ENCODE results near the gene PDP2. TPM values are rescaled to one million over a fixed set of nuclear protein-coding genes. Genes with fewer than 3 reads are reported as not detected.

Gene PDP2
- total and polyA plus RNA-seq, 7 donors: 2.6 to 8.3 (median 5.1) TPM

DNA sequence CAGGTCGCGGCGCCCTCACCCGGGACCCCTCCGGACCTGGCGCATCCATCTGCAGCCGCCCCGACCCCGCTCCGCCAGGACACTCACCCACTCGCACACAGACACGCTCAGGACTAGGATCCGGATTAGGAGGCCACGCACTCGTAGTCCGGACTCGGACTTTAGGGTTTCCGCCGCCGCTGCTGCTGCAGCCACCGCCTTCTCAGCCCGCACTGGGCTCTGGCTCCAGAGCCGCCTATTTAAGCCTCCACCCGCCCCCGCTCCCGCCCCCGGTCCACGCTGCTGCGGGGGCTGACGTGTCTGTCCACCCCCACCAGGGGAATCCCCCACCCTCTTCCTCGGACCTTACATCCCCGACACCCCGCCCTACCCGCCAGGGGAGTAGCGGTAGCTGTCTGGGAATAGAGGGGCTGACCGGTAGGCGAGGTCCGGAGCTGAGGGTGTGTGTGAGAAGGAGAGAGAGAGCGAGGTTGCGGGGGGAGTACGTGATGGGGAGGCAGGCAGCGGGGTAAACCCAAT is 45.1 kb downstream of the PDP2 start, which contains the start of gene RRAD:
TSS of gene RRAD (minus strand) at position 214 of the 519 bp plus-strand sequence. CDS start 356 bp downstream, outside the sequence.
- Histone ChIP-seq H3K4me3 (peak within 1 kb of the TSS; percentile 51 to 85 (median 58)), H3K4me1 (peaks cover 0 to 58% (median 48%) of the 10 kb centered on the region in 4 donors), H3K27ac (peak within 1 kb of the TSS; percentile 81 to 96 (median 90)), H3K27me3 (no peaks in the 10 kb centered on the region), H3K9me3 (no peaks in the 10 kb centered on the region), H3K36me3 (peaks cover 0 to 11% (median 7%) of the 10 kb centered on the region in 4 donors)
- WGBS, 2 donors: 7 to 9% methylated on average over 42 of the region's 42 CpGs
- peak; percentile 77 for DNase-seq
- TF ChIP-seq POLR2AphosphoS5 (IDR thresholded peaks at IDR 0.05): peak in 3 of 4 donors; percentile 77 to 84 (median 84)
- no peak for TF ChIP-seq EP300 (IDR thresholded peaks at IDR 0.05)
- peak in 1 of 2 donors; percentile 30 for TF ChIP-seq POLR2A (IDR thresholded peaks at IDR 0.05)
- TF ChIP-seq, protein P1, sequence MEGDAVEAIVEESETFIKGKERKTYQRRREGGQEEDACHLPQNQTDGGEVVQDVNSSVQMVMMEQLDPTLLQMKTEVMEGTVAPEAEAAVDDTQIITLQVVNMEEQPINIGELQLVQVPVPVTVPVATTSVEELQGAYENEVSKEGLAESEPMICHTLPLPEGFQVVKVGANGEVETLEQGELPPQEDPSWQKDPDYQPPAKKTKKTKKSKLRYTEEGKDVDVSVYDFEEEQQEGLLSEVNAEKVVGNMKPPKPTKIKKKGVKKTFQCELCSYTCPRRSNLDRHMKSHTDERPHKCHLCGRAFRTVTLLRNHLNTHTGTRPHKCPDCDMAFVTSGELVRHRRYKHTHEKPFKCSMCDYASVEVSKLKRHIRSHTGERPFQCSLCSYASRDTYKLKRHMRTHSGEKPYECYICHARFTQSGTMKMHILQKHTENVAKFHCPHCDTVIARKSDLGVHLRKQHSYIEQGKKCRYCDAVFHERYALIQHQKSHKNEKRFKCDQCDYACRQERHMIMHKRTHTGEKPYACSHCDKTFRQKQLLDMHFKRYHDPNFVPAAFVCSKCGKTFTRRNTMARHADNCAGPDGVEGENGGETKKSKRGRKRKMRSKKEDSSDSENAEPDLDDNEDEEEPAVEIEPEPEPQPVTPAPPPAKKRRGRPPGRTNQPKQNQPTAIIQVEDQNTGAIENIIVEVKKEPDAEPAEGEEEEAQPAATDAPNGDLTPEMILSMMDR (IDR thresholded peaks at IDR 0.05): peak in 1 of 4 experiments; percentile 17
- intact Hi-C loops (cut with DNase I): loop anchor here (1.0 kb wide), 1 partner anchor 27 kb away; no protein-coding TSS in a partner anchor

DNA sequence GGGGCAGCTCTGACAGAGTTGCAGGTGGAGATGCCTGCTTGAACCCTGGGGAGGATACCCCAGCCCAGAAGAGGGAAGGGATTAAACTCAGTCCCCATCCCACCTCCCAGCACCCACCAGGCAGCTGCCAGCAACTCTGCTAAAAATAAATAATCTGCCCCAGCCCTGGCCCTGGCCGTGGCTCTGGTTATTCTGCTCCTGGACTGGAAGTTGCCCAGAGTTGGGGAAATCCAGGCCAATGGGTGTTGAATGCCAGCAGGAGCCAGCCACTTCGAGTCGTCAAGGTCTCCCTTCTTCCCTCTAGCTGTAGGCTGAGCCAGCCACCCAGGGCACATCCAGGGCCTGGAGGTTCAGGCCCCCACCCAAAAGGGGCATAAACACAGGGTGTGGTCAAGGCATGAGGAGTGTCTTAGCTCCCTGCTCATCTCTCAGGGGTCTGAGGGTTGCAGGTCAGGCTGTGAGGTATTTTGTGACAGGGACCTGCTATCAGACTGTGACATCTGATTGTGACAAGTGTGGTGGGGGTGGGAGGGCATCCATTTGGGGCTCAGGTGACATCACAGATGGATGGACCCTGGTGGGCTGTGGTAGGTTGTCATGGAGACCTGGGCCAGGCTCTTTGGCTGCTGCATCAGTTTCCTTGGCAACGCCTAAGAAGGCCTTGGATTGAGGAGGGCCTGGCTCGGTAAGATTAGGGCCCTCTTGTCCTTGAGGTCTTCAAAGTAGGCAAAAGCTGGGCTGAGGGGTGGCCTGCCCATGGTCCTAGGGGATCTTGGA is 46.0 kb downstream of the PDP2 start:
- H3K27me3 ChIP-seq: no peaks in the 10 kb centered on the region
- peak; percentile 77 for DNase-seq
- H3K9me3 ChIP-seq: no peaks in the 10 kb centered on the region
- peak overlapping the region in 1 of 4 donors; percentile 85 for H3K4me3 ChIP-seq
- peak overlapping the region; percentile 81 to 96 (median 90) for H3K27ac ChIP-seq
- intact Hi-C loops (cut with DNase I): no loop called here
- H3K36me3 ChIP-seq: peaks cover 0 to 8% (median 6%) of the 10 kb centered on the region in 4 donors
- peaks cover 0 to 52% (median 48%) of the 10 kb centered on the region in 4 donors for H3K4me1 ChIP-seq
- WGBS, 2 donors: 76 to 77% methylated on average over 5 of the region's 5 CpGs
- TF ChIP-seq POLR2A (IDR thresholded peaks at IDR 0.05) (no peak), POLR2AphosphoS5 (IDR thresholded peaks at IDR 0.05) (no peak), EP300 (IDR thresholded peaks at IDR 0.05) (no peak)
- TF ChIP-seq, protein P1 (IDR thresholded peaks at IDR 0.05): no peak

- Histone ChIP-seq H3K4me1 (peaks cover 0 to 52% (median 48%) of the 10 kb centered on the region in 4 donors), H3K27ac (peak overlapping the region; percentile 81 to 96 (median 90)), H3K27me3 (no peaks in the 10 kb centered on the region), H3K4me3 (no peak overlapping the region), H3K36me3 (peaks cover 0 to 6% (median under 1%) of the 10 kb centered on the region in 4 donors), H3K9me3 (no peaks in the 10 kb centered on the region)
- 61 to 72% methylated on average over 3 of the region's 3 CpGs for WGBS, 2 donors
- TF ChIP-seq EP300 (IDR thresholded peaks at IDR 0.05): no peak
- DNase-seq: no peak
- intact Hi-C loops (cut with DNase I): no loop called here
These were observed 46.7 kb downstream of the PDP2 start for GRCh38 chr16:66926961-66927436.

GRCh38 chr16:66927918-66928649 is 47.8 kb downstream of the PDP2 start:
- WGBS, 2 donors: 93 to 96% methylated on average over 8 of the region's 8 CpGs
- H3K27ac ChIP-seq: peak overlapping the region in 1 of 4 donors; percentile 14
- no peaks in the 10 kb centered on the region for H3K27me3 ChIP-seq
- no peaks in the 10 kb centered on the region for H3K9me3 ChIP-seq
- TF ChIP-seq EP300 (IDR thresholded peaks at IDR 0.05): no peak
- TF ChIP-seq, protein P1 (IDR thresholded peaks at IDR 0.05): no peak
- no peak for TF ChIP-seq POLR2A (IDR thresholded peaks at IDR 0.05)
- no peak for TF ChIP-seq POLR2AphosphoS5 (IDR thresholded peaks at IDR 0.05)
- no peak for DNase-seq
- no peak overlapping the region for H3K4me3 ChIP-seq
- intact Hi-C loops (cut with DNase I): loop anchor here (1.0 kb wide), 1 partner anchor 33 kb away; no protein-coding TSS in a partner anchor
- peaks cover 0 to 12% (median 0%) of the 10 kb centered on the region in 4 donors for H3K36me3 ChIP-seq
- peaks cover 0 to 54% (median 44%) of the 10 kb centered on the region in 4 donors for H3K4me1 ChIP-seq
